Measurements from ENCODE around the gene FBXW7. TPM values are rescaled to one million over a fixed set of nuclear protein-coding genes. Genes with fewer than 3 reads are reported as not detected.

Gene FBXW7
- total and polyA plus RNA-seq, 2 of the 8 experiments (the other 6 are each of a cell fraction or from before 2014, with no cell fraction given) = 6.0 to 26.7 TPM

- Histone ChIP-seq H3K9ac (replicated peaks in 1 of 4; ENCODE audit: extremely low read depth in 1 of 4, low read depth in 3 of 4, low read length in 3 of 4) (no peak overlapping the region), H2BK5ac (ENCODE audit: low read depth, low read length) (no peak overlapping the region), H3K79me2 (ENCODE audit: control insufficient read depth in 1 of 2, insufficient read depth in 2 of 2, low read length in 2 of 2) (peaks cover 0 to 12% of the 10 kb centered on the region in 2 experiments; a peak in 2 of 4 replicates), H4K20me1 (replicated peaks in 1 of 2; ENCODE audit: control insufficient read depth in 1 of 2, insufficient read depth in 2 of 2, low read length in 2 of 2) (no peaks in the 10 kb centered on the region), H3K27ac (ENCODE audit: low read depth, low read length) (no peak overlapping the region), H3K79me1 (ENCODE audit: low read depth, low read length) (no peaks in the 10 kb centered on the region), H2AK5ac (ENCODE audit: low read depth, low read length) (no peak overlapping the region), H4K91ac (replicated peaks; ENCODE audit: insufficient read length, low read length) (no peak overlapping the region), H3K4me3 (ENCODE audit: extremely low read depth in 1 of 4, insufficient read depth in 2 of 4, low read depth in 3 of 4, low read length in 4 of 4) (no peak overlapping the region), H4K8ac (ENCODE audit: extremely low read depth, insufficient read depth, low read length) (no peak overlapping the region), H3K23me2 (ENCODE audit: low read depth, low read length) (no peaks in the 10 kb centered on the region), H2BK20ac (ENCODE audit: low read length) (no peak overlapping the region), H3K4ac (replicated peaks; ENCODE audit: insufficient read length, low read depth, low read length) (no peak overlapping the region), H3K4me1 (replicated peaks in 1 of 4; ENCODE audit: control insufficient read depth in 3 of 4, insufficient read depth in 4 of 4, low read length in 3 of 4) (no peaks in the 10 kb centered on the region), H3K36me3 (ENCODE audit: control insufficient read depth in 2 of 4, insufficient read depth in 4 of 4, low read length in 3 of 4) (no peaks in the 10 kb centered on the region), H3K27me3 (replicated peaks in 1 of 4; ENCODE audit: control insufficient read depth in 3 of 4, extremely low read depth in 1 of 4, insufficient read depth in 3 of 4, low read length in 3 of 4) (no peaks in the 10 kb centered on the region), H3K23ac (ENCODE audit: insufficient read length) (no peak overlapping the region), H2AFZ (ENCODE audit: low read length) (no peak overlapping the region), H3K9me3 (ENCODE audit: insufficient read depth in 2 of 2, low read depth in 1 of 2, low read length in 1 of 2) (no peaks in the 10 kb centered on the region), H2BK15ac (ENCODE audit: low read length) (no peak overlapping the region), H3K4me2 (ENCODE audit: insufficient read depth in 1 of 2, low read depth in 2 of 2, low read length in 2 of 2) (no peak overlapping the region), H2BK12ac (ENCODE audit: low read depth, low read length) (no peak overlapping the region), H3K14ac (ENCODE audit: insufficient read length) (no peak overlapping the region), H4K5ac (ENCODE audit: insufficient read length, low read depth, low read length) (no peak overlapping the region), H2BK120ac (replicated peaks; ENCODE audit: low read depth, low read length) (no peak overlapping the region), H3K18ac (ENCODE audit: extremely low read depth, low read length) (no peak overlapping the region), H3K56ac (replicated peaks; ENCODE audit: insufficient read length, low read depth, low read length) (no peak overlapping the region)
- POLR2A ChIA-PET (ENCODE audit: partially characterized antibody) = no interaction called here
- CTCF ChIA-PET (ENCODE audit: partially characterized antibody) = interaction anchor here (0.6 to 1.3 kb wide), 5 partner anchors 10 to 696 kb away, joined by 3 to 5 read pairs (median 3); no protein-coding TSS in a partner anchor
- WGBS, 2 experiments (ENCODE audit: extremely low coverage in 1 of 2, insufficient coverage in 1 of 2, insufficient read length in 1 of 2, insufficient replicate concordance in 2 of 2, low coverage in 1 of 2, low lambda C conversion rate in 2 of 2, missing lambda C conversion rate in 1 of 2) = 73% methylated on average over 1 of the region's 1 CpG; no CpG with 5 or more reads in 1 of the 2 experiments
- DNase-seq (ENCODE audit: low read depth in 1 of 2, low spot score in 2 of 2) (no peak), FAIRE-seq (no peak)
- TF ChIP-seq RAD21 (IDR thresholded peaks at IDR 0.05 in 1 of 2, conservative IDR thresholded peaks at IDR 0.05 in 1 of 2; ENCODE audit: low read depth in 2 of 2, low read length in 2 of 2) (peak in 1 of 2 experiments; percentile 45; a peak in 2 of 4 replicates), MAX (IDR thresholded peaks at IDR 0.05) (no peak)
Observed at GRCh38 chr4:152398060-152398459, 137.8 kb downstream of the FBXW7 start.
